Transverse colon (tissue), 4 donors: ENCODE results near the gene NUMB. TPM values are rescaled to one million over a fixed set of nuclear protein-coding genes. Genes with fewer than 3 reads are reported as not detected.
A peak's percentile ranks its signal among the peaks of the same experiment; 100 is the strongest.

Source experiments
- DNase-seq: peaks from one replicate; pipeline ENCODE4 v3.0.0-alpha.2; 2019
- H3K27ac ChIP-seq, 4 donors: fragments of 200-600 bp; sonication (generic); 2 replicates each; pipeline ENCODE4 v1.5.1; 2016 to 2018; ENCODE audit warnings: inconsistent platforms in 4 of 4
- H3K27me3 ChIP-seq: fragments of 200-600 bp; sonication (generic); 2 replicates; pipeline ENCODE4 v1.5.1; 2017; ENCODE audit warnings: inconsistent platforms
- H3K36me3 ChIP-seq, 4 donors: fragments of 200-600 bp; sonication (generic); 2 replicates each; pipeline ENCODE4 v1.5.1; 2017 to 2019; ENCODE audit warnings: inconsistent platforms in 4 of 4
- H3K4me1 ChIP-seq, 4 donors: fragments of 200-600 bp; sonication (generic); 2 replicates each; pipeline ENCODE4 v1.5.1; 2017 to 2020; ENCODE audit warnings: inconsistent platforms in 4 of 4
- H3K4me3 ChIP-seq, 4 donors: fragments of 200-600 bp; sonication (generic); 1 replicate in 1 of 4; 2 replicates in 3 of 4; pipeline versions ENCODE4 v1.5.1 to v1.6.1; 2017 to 2019; ENCODE audit warnings: inconsistent platforms in 4 of 4
- H3K9me3 ChIP-seq, 2 donors: fragments of 200-600 bp; sonication (generic); 2 replicates each; pipeline ENCODE4 v1.5.1; 2017 to 2019; ENCODE audit warnings: inconsistent platforms in 2 of 2
- CTCF ChIP-seq, 5 experiments: fragments of 200-600 bp in 3 of 5; fragments of 450-650 bp in 2 of 5; sonication (generic) in 3 of 5; IDR thresholded peaks; 1 replicate in 2 of 5; 2 replicates in 3 of 5; pipeline ENCODE4 v1.5.1; 2016 to 2017; ENCODE audit warnings: antibody characterized with exemption in 5 of 5, inconsistent platforms in 3 of 5, mild to moderate bottlenecking in 2 of 5, moderate library complexity in 1 of 5
- EP300 ChIP-seq: sonication (generic); formaldehyde crosslinking; IDR thresholded peaks from one replicate; pipeline ENCODE4 v1.6.1; 2017; ENCODE audit warnings: antibody characterized with exemption, low read depth
- POLR2A ChIP-seq: fragments of 450-650 bp; IDR thresholded peaks from one replicate; pipeline ENCODE4 v1.6.1; 2016; ENCODE audit warnings: antibody characterized with exemption, mild to moderate bottlenecking, moderate library complexity
- POLR2AphosphoS5 ChIP-seq, 3 donors: sonication (generic); formaldehyde crosslinking; IDR thresholded peaks; one replicate each; pipeline ENCODE4 v1.6.1; 2016; ENCODE audit warnings: antibody characterized with exemption in 3 of 3
- WGBS, 2 donors: methylation state at CpG; one replicate each; pipeline ENCODE4 v1.1.5; 2018; ENCODE audit warnings: low coverage in 1 of 2; 5-methylcytosine and 5-hydroxymethylcytosine counted together
- in situ Hi-C, 4 donors: fragments of 200-750 bp; cut with MboI; loops; one replicate each; pipeline versions ENCODE4 v1.15.0 to v1.15.1; 2017; ENCODE audit warnings: low sequenced_read_pairs in 3 of 4, low pct_ligation_motif_present in 1 of 4, low pct_unique_long_range_greater_than_20kb in 1 of 4
- intact Hi-C: fragments of 100-400 bp; cut with DNase I; formaldehyde crosslinking; loops from one replicate; pipeline ENCODE4 v1.15.1; 2023; ENCODE audit warnings: low total_unique reads
- small RNA-seq, 4 donors: library from RNA; depleted of rRNA; stranded (forward); fragments of <200 nt; gene quantifications; one replicate each; pipeline ENCODE3, GENCODE V24; 2016
- total RNA-seq, 4 donors: library from RNA; depleted of rRNA; stranded (reverse); fragments of >200 nt; gene quantifications; one replicate each; pipeline ENCODE4 v1.1.0, GENCODE V29; 2016

The NUMB gene
- total RNA-seq, 4 donors from 2014 or later: 64.7 to 117 (median 103) TPM

- no peaks in the 10 kb centered on the region for H3K9me3 ChIP-seq
- H3K36me3 ChIP-seq: no peaks in the 10 kb centered on the region
- WGBS, 2 donors: 69 to 87% methylated on average over 3 to 25 of the region's 25 CpGs
- no peak overlapping the region for H3K4me3 ChIP-seq
- intact Hi-C loops: no loop called here
- H3K27ac ChIP-seq: peak overlapping the region; percentile 9 to 63 (median 22)
- in situ Hi-C loops: no loop called here
- H3K27me3 ChIP-seq: no peaks in the 10 kb centered on the region
- peaks cover 0 to 18% (median 4%) of the 10 kb centered on the region in 4 donors for H3K4me1 ChIP-seq
- peak; percentile 38 for DNase-seq
- TF ChIP-seq CTCF (IDR thresholded peaks at IDR 0.05) (no peak), POLR2AphosphoS5 (IDR thresholded peaks at IDR 0.05) (no peak), EP300 (no peak)
Observed at GRCh38 chr14:73227812-73228781, 230.2 kb downstream of the NUMB start.

GRCh38 chr14:73225496-73225895 lies 232.8 kb downstream of the NUMB start:
- intact Hi-C loops (no loop called here), in situ Hi-C loops (no loop called here)
- DNase-seq: no peak
- Histone ChIP-seq H3K27ac (no peak overlapping the region), H3K27me3 (no peaks in the 10 kb centered on the region), H3K9me3 (no peaks in the 10 kb centered on the region), H3K36me3 (peaks cover 0 to under 1% (median 0%) of the 10 kb centered on the region in 4 donors), H3K4me3 (no peak overlapping the region), H3K4me1 (peaks cover 0 to 21% (median 4%) of the 10 kb centered on the region in 4 donors)
- WGBS, 2 donors: 78 to 98% methylated on average over 3 to 4 of the region's 4 CpGs
- TF ChIP-seq POLR2AphosphoS5 (IDR thresholded peaks at IDR 0.05) (no peak), CTCF (IDR thresholded peaks at IDR 0.05) (no peak), EP300 (no peak), POLR2A (no peak)

Small RNA genes lying within 50 kb of the gene (small RNA-seq; reads per million reads assigned to genes)
- 0 reads per million in 4 donors for gene RNU6-419P

Other genes starting within 250 kb of the NUMB start
- 10 to 100 TPM in 2 of 4 donors, 1 to 10 TPM in 2; 3.0 to 15.7 (median 11.0) TPM for gene PAPLN, start 221.0 kb downstream of the NUMB start, total RNA-seq
- 10 to 100 TPM in 3 of 4 donors, 1 to 10 TPM in 1; 9.6 to 39.8 (median 18.0) TPM for gene RIOX1, start 32.4 kb upstream of the NUMB start, total RNA-seq
- gene ACOT1, start 78.6 kb upstream of the NUMB start, total RNA-seq: 10 to 100 TPM in 1 of 4 donors, 1 to 10 TPM in 2, under 1 TPM in 1; 0.40 to 10.9 (median 7.6) TPM
- gene HEATR4, start 100.4 kb upstream of the NUMB start, total RNA-seq: under 1 TPM in 2 of 4 donors, not detected in 2; 0.41 to 0.79 TPM
- 10 to 100 TPM; 10.1 to 76.3 (median 53.6) TPM for gene ACOT2, start 110.7 kb upstream of the NUMB start, total RNA-seq
- gene ACOT4, start 133.3 kb upstream of the NUMB start, total RNA-seq: 1 to 10 TPM in 2 of 4 donors, not detected in 2; 3.5 to 5.2 TPM
- gene ACOT6, start 154.0 kb upstream of the NUMB start, total RNA-seq: not detected
- gene DNAL1, start 186.4 kb upstream of the NUMB start, total RNA-seq: 1 to 10 TPM in 3 of 4 donors, under 1 TPM in 1; 0.80 to 6.3 (median 2.9) TPM